ENCODE results near the gene FCER1G. TPM values are rescaled to one million over a fixed set of nuclear protein-coding genes. Genes with fewer than 3 reads are reported as not detected.

FCER1G gene
- 0.42 TPM in 1 of 2 replicates, not detected in the other for total RNA-seq

GRCh38 chr1:161215076-161215475 lies at the start of gene FCER1G:
Gene FCER1G, plus strand, starts transcription at chr1:161215295. Its CDS starts 27 bp downstream, at chr1:161215322.

GRCh38 chr1:161165742-161166668 lies 49.1 kb upstream of the FCER1G start, which contains the start of gene PPOX:
Gene PPOX, plus strand, starts transcription at chr1:161166426. Its CDS starts 422 bp downstream, at chr1:161166848.

GRCh38 chr1:161177112-161177935 lies 37.8 kb upstream of the FCER1G start, which contains the start of gene B4GALT3:
Gene B4GALT3, minus strand, starts transcription at chr1:161177507. Its CDS starts 1,447 bp downstream, at chr1:161176060.

GRCh38 chr1:161198897-161199431 lies 16.1 kb upstream of the FCER1G start, which contains the start of gene ADAMTS4:
Gene ADAMTS4, minus strand, starts transcription at chr1:161199054. Its CDS starts 427 bp downstream, at chr1:161198627.

GRCh38 chr1:161201836-161202712 lies 13.0 kb upstream of the FCER1G start, which contains the start of gene NDUFS2:
Gene NDUFS2, plus strand, starts transcription at chr1:161202367. Its CDS starts 19 bp downstream, at chr1:161202386.

GRCh38 chr1:161225534-161226319 lies 10.6 kb downstream of the FCER1G start, which contains the start of gene TOMM40L:
Gene TOMM40L, plus strand, starts transcription at chr1:161226060. Its CDS starts 430 bp downstream, at chr1:161226490.

GRCh38 chr1:161238039-161238473 lies 23.0 kb downstream of the FCER1G start, which contains the start of gene NR1I3:
Gene NR1I3, minus strand, starts transcription at chr1:161238203. Its CDS starts 1,638 bp downstream, at chr1:161236565.

GRCh38 chr1:161258439-161259344 lies 43.6 kb downstream of the FCER1G start, which contains the start of gene PCP4L1:
Gene PCP4L1, plus strand, starts transcription at chr1:161258745. Its CDS starts 230 bp downstream, at chr1:161258975.

Other genes with a start within 250 kb of the FCER1G start
- gene F11R, start 194.1 kb upstream of the FCER1G start, total RNA-seq = 117 and 131 TPM in 2 replicates
- gene TSTD1, start 176.3 kb upstream of the FCER1G start, total RNA-seq = 110 and 112 TPM in 2 replicates
- gene USF1, start 169.3 kb upstream of the FCER1G start, total RNA-seq = 39.4 and 40.9 TPM in 2 replicates
- gene ARHGAP30, start 145.4 kb upstream of the FCER1G start, total RNA-seq = 0.19 and 0.28 TPM in 2 replicates
- gene NECTIN4, start 125.7 kb upstream of the FCER1G start, total RNA-seq = 43.1 and 50.0 TPM in 2 replicates
- 3.3 and 6.5 TPM in 2 replicates for gene KLHDC9, start 116.9 kb upstream of the FCER1G start, total RNA-seq
- 76.4 and 100 TPM in 2 replicates for gene PFDN2, start 97.3 kb upstream of the FCER1G start, total RNA-seq
- gene NIT1, start 97.2 kb upstream of the FCER1G start, total RNA-seq = 32.2 and 35.6 TPM in 2 replicates
- gene DEDD, start 82.6 kb upstream of the FCER1G start, total RNA-seq = 14.2 and 23.0 TPM in 2 replicates
- 43.8 and 68.1 TPM in 2 replicates for gene UFC1, start 61.3 kb upstream of the FCER1G start, total RNA-seq
- gene USP21, start 55.8 kb upstream of the FCER1G start, total RNA-seq = 10.2 and 11.5 TPM in 2 replicates
- 12.6 and 14.7 TPM in 2 replicates for gene PPOX, start 48.9 kb upstream of the FCER1G start, total RNA-seq
- 31.2 and 35.7 TPM in 2 replicates for gene B4GALT3, start 37.8 kb upstream of the FCER1G start, total RNA-seq
- gene ADAMTS4, start 16.2 kb upstream of the FCER1G start, total RNA-seq = 0.05 and 0.07 TPM in 2 replicates
- gene NDUFS2, start 12.9 kb upstream of the FCER1G start, total RNA-seq = 87.7 and 96.5 TPM in 2 replicates
- gene APOA2, start 8.3 kb downstream of the FCER1G start, total RNA-seq = not detected in 2 replicates
- gene TOMM40L, start 10.8 kb downstream of the FCER1G start, total RNA-seq = 11.2 and 14.1 TPM in 2 replicates
- not detected in 2 replicates for gene NR1I3, start 22.9 kb downstream of the FCER1G start, total RNA-seq
- gene PCP4L1, start 43.5 kb downstream of the FCER1G start, total RNA-seq = 1.3 and 1.9 TPM in 2 replicates
- gene MPZ, start 94.7 kb downstream of the FCER1G start, total RNA-seq = 1.2 and 2.2 TPM in 2 replicates
- gene SDHC, start 99.1 kb downstream of the FCER1G start, total RNA-seq = 45.1 and 53.2 TPM in 2 replicates
- not detected in 2 replicates for gene CFAP126, start 152.6 kb downstream of the FCER1G start, total RNA-seq

Measured in airway epithelial cell (primary cell).